ENCODE measurements around the gene ACOT11. TPM values are rescaled to one million over a fixed set of nuclear protein-coding genes. Genes with fewer than 3 reads are reported as not detected.

ACOT11 gene
- total and polyA plus RNA-seq, 10 of the 15 experiments (the other 5 are each of a cell fraction or from before 2014, with no cell fraction given) = 0.04 to 0.85 (median 0.39) TPM; not detected in 1

- ATAC-seq (no peak), FAIRE-seq (no peak), DNase-seq (ENCODE audit: low read depth, low spot score) (no peak)
- CTCF ChIA-PET = interaction anchor here (0.7 to 1.5 kb wide), 3 partner anchors 164 to 309 kb away, joined by 3 read pairs; no protein-coding TSS in a partner anchor
- POLR2A ChIA-PET = no interaction called here
- Histone ChIP-seq H3K27me3 (replicated peaks in 1 of 2; ENCODE audit: control insufficient read depth in 2 of 2, insufficient read depth in 2 of 2, low read length in 1 of 2) (peaks cover 6 to 9% of the 10 kb centered on the region in 2 experiments; a peak in 3 of 4 replicates), H3K9ac (ENCODE audit: control insufficient read depth, insufficient read depth, low read length) (no peak overlapping the region), H4K20me1 (ENCODE audit: control insufficient read depth, insufficient read depth) (no peaks in the 10 kb centered on the region), H3K79me2 (ENCODE audit: control insufficient read depth, insufficient read depth, low read length) (no peaks in the 10 kb centered on the region), H3K9me3 (replicated peaks; ENCODE audit: control insufficient read depth, insufficient read depth, low read length) (peaks cover 6% of the 10 kb centered on the region; the same call in 1 of the 3 replicates), H3K4me1 (ENCODE audit: control insufficient read depth, insufficient read depth, low read length) (no peaks in the 10 kb centered on the region), H3K4me2 (ENCODE audit: control insufficient read depth, insufficient read depth) (no peak overlapping the region), H3K4me3 (no peak overlapping the region), H3K27ac (ENCODE audit: control insufficient read depth, insufficient read depth) (no peak overlapping the region), H3K36me3 (ENCODE audit: control insufficient read depth in 2 of 2, insufficient read depth in 2 of 2, low read length in 1 of 2) (no peaks in the 10 kb centered on the region), H2AFZ (ENCODE audit: control insufficient read depth, low read depth, low read length) (no peak overlapping the region)
- BruUV-seq (replicated peaks) = no TSS peak
- in situ Hi-C loops (cut with MboI) = no loop called here
- 82% methylated on average over 10 of the region's 10 CpGs for WGBS (ENCODE audit: insufficient coverage, insufficient replicate concordance, low lambda C conversion rate, missing lambda C conversion rate)
- intact Hi-C loops (cut with micrococcal nuclease; ENCODE audit: unreplicated experiment) = loop anchor here (5.0 kb wide), 1 partner anchor 312 kb away; no protein-coding TSS in a partner anchor
- TF ChIP-seq CREM (IDR thresholded peaks at IDR 0.05; ENCODE audit: low read depth) = no peak
- no peak for TF ChIP-seq GABPA (IDR thresholded peaks at IDR 0.05; ENCODE audit: low read depth)
- no peak for TF ChIP-seq ATF7 (IDR thresholded peaks at IDR 0.05; ENCODE audit: low read depth)
- TF ChIP-seq TAF1 (IDR thresholded peaks at IDR 0.05; ENCODE audit: borderline replicate concordance, low read depth, low read length) = no peak
- TF ChIP-seq, protein P1, sequence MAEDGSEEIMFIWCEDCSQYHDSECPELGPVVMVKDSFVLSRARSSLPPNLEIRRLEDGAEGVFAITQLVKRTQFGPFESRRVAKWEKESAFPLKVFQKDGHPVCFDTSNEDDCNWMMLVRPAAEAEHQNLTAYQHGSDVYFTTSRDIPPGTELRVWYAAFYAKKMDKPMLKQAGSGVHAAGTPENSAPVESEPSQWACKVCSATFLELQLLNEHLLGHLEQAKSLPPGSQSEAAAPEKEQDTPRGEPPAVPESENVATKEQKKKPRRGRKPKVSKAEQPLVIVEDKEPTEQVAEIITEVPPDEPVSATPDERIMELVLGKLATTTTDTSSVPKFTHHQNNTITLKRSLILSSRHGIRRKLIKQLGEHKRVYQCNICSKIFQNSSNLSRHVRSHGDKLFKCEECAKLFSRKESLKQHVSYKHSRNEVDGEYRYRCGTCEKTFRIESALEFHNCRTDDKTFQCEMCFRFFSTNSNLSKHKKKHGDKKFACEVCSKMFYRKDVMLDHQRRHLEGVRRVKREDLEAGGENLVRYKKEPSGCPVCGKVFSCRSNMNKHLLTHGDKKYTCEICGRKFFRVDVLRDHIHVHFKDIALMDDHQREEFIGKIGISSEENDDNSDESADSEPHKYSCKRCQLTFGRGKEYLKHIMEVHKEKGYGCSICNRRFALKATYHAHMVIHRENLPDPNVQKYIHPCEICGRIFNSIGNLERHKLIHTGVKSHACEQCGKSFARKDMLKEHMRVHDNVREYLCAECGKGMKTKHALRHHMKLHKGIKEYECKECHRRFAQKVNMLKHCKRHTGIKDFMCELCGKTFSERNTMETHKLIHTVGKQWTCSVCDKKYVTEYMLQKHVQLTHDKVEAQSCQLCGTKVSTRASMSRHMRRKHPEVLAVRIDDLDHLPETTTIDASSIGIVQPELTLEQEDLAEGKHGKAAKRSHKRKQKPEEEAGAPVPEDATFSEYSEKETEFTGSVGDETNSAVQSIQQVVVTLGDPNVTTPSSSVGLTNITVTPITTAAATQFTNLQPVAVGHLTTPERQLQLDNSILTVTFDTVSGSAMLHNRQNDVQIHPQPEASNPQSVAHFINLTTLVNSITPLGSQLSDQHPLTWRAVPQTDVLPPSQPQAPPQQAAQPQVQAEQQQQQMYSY (CRISPR knock-in tag; IDR thresholded peaks at IDR 0.05) = no peak
- TF ChIP-seq, protein P2, sequence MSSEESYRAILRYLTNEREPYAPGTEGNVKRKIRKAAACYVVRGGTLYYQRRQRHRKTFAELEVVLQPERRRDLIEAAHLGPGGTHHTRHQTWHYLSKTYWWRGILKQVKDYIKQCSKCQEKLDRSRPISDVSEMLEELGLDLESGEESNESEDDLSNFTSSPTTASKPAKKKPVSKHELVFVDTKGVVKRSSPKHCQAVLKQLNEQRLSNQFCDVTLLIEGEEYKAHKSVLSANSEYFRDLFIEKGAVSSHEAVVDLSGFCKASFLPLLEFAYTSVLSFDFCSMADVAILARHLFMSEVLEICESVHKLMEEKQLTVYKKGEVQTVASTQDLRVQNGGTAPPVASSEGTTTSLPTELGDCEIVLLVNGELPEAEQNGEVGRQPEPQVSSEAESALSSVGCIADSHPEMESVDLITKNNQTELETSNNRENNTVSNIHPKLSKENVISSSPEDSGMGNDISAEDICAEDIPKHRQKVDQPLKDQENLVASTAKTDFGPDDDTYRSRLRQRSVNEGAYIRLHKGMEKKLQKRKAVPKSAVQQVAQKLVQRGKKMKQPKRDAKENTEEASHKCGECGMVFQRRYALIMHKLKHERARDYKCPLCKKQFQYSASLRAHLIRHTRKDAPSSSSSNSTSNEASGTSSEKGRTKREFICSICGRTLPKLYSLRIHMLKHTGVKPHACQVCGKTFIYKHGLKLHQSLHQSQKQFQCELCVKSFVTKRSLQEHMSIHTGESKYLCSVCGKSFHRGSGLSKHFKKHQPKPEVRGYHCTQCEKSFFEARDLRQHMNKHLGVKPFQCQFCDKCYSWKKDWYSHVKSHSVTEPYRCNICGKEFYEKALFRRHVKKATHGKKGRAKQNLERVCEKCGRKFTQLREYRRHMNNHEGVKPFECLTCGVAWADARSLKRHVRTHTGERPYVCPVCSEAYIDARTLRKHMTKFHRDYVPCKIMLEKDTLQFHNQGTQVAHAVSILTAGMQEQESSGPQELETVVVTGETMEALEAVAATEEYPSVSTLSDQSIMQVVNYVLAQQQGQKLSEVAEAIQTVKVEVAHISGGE (CRISPR knock-in tag; IDR thresholded peaks at IDR 0.05) = no peak
- TF ChIP-seq SMAD1 (IDR thresholded peaks at IDR 0.05; ENCODE audit: low read depth, partially characterized antibody) = no peak
- no peak for TF ChIP-seq SIN3A (IDR thresholded peaks at IDR 0.05; ENCODE audit: low read depth, low read length)
- TF ChIP-seq FOS (IDR thresholded peaks at IDR 0.05; ENCODE audit: borderline replicate concordance, extremely low read depth, insufficient read length) = no peak
- SMC1A ChIA-PET (ENCODE audit: uncharacterized antibody, unreplicated experiment) = no interaction called here
- RAD21 ChIA-PET (ENCODE audit: unreplicated experiment) = no interaction called here
These were observed 48.0 kb upstream of the ACOT11 start for GRCh38 chr1:54500107-54500431.
